HepG2 (cell line): ENCODE results near the gene CAD. TPM values are rescaled to one million over a fixed set of nuclear protein-coding genes. Genes with fewer than 3 reads are reported as not detected.

Source experiments
- ATRX ChIP-seq: sonication (generic); formaldehyde crosslinking; IDR thresholded peaks from 2 replicates; pipeline ENCODE4 v1.4.0; 2020; ENCODE audit warnings: missing genetic modification reagents, borderline replicate concordance
- CREB1 ChIP-seq, 2 experiments: fragments of 450-650 bp in 1 of 2; IDR thresholded peaks; 2 replicates each; pipeline ENCODE4 v1.6.1; 2016 to 2017; ENCODE audit warnings: control low read depth in 1 of 2, mild to moderate bottlenecking in 1 of 2, missing compliant biosample characterization in 1 of 2, missing genetic modification characterization in 1 of 2
- KLF12 ChIP-seq: sonication (generic); formaldehyde crosslinking; IDR thresholded peaks from 2 replicates; pipeline ENCODE4 v1.4.0; 2020; ENCODE audit warnings: missing genetic modification reagents, borderline replicate concordance
- KMT2B ChIP-seq: IDR thresholded peaks from 2 replicates; pipeline ENCODE4 v1.6.1; 2016; ENCODE audit warnings: missing genetic modification reagents, missing compliant biosample characterization
- MAFK ChIP-seq, 2 experiments: IDR thresholded peaks in 1 of 2; conservative IDR thresholded peaks in 1 of 2; 2 replicates each; pipeline ENCODE4 v1.6.1; 2011; ENCODE audit warnings: improper control_type of control experiment in 2 of 2, low read length in 2 of 2
- MIER2 ChIP-seq: IDR thresholded peaks from 2 replicates; pipeline ENCODE4 v1.6.1; 2016; ENCODE audit warnings: missing biosample characterization, missing genetic modification reagents
- MTF1 ChIP-seq: sonication (generic); formaldehyde crosslinking; IDR thresholded peaks from 2 replicates; pipeline ENCODE4 v1.5.0; 2020; ENCODE audit warnings: missing genetic modification reagents
- POGZ ChIP-seq: sonication (generic); formaldehyde crosslinking; IDR thresholded peaks from 2 replicates; pipeline ENCODE4 v1.4.0; 2020; ENCODE audit warnings: mild to moderate bottlenecking, missing genetic modification reagents
- REPIN1 ChIP-seq: sonication (generic); formaldehyde crosslinking; IDR thresholded peaks from 2 replicates; pipeline ENCODE4 v1.8.0; 2022; ENCODE audit warnings: missing genetic modification reagents, low read depth, mild to moderate bottlenecking, borderline replicate concordance
- SMARCE1 ChIP-seq: fragments of 450-650 bp; IDR thresholded peaks from 2 replicates; pipeline ENCODE4 v1.6.1; 2017; ENCODE audit warnings: borderline replicate concordance
- SOX5 ChIP-seq: IDR thresholded peaks from 2 replicates; pipeline ENCODE4 v1.6.1; 2016; ENCODE audit warnings: borderline replicate concordance
- ZFX ChIP-seq: sonication (generic); formaldehyde crosslinking; IDR thresholded peaks from 2 replicates; pipeline ENCODE4 v1.4.0; 2020; ENCODE audit warnings: mild to moderate bottlenecking, low read depth, missing genetic modification reagents, moderate library complexity
- ZMYM4 ChIP-seq: sonication (generic); formaldehyde crosslinking; IDR thresholded peaks from 2 replicates; pipeline ENCODE4 v1.8.1; 2023; ENCODE audit warnings: mild to moderate bottlenecking, missing genetic modification reagents
- ZNF136 ChIP-seq: sonication (generic); formaldehyde crosslinking; IDR thresholded peaks from 2 replicates; pipeline ENCODE4 v1.8.1; 2022; ENCODE audit warnings: low read depth, mild to moderate bottlenecking, moderate library complexity, missing genetic modification reagents
- ZNF335 ChIP-seq: sonication (generic); formaldehyde crosslinking; IDR thresholded peaks from 2 replicates; pipeline ENCODE4 v1.4.0; 2020; ENCODE audit warnings: missing genetic modification reagents
- ZNF354B ChIP-seq: sonication (generic); formaldehyde crosslinking; IDR thresholded peaks from 2 replicates; pipeline ENCODE4 v1.8.0; 2022; ENCODE audit warnings: mild to moderate bottlenecking, missing genetic modification reagents
- polyA plus RNA-seq, 8 experiments: library from polyadenylated mRNA; depleted of rRNA in 3 of 8; stranded (reverse) in 7 of 8; unstranded in 1 of 8; fragments of >200 nt; fragmentation: Illumina TruSeq in 4 of 8; extraction: Trizol in 4 of 8; gene quantifications; 2 replicates each; pipeline versions ENCODE4 v1.2.1 to v1.2.3, GENCODE V29; 2011 to 2016; ENCODE audit warnings: low read depth in 4 of 8, missing spikeins in 1 of 8, mixed read lengths in 1 of 8; ENCODE audit not compliant: insufficient read depth in 1 of 8
- total RNA-seq, 5 experiments: library from RNA; depleted of rRNA; stranded (reverse); fragments of >200 nt; fragmentation: Illumina TruSeq; extraction: Trizol; gene quantifications; 2 replicates each; pipeline ENCODE4 v1.2.3, GENCODE V29; 2016; ENCODE audit warnings: low read depth in 1 of 5
- TF ChIP-seq, protein P1 (sequence below): sonication (generic); formaldehyde crosslinking; IDR thresholded peaks from 2 replicates; pipeline ENCODE4 v1.5.0; 2020; ENCODE audit warnings: mild to moderate bottlenecking, missing genetic modification reagents
- TF ChIP-seq, protein P2 (sequence below): sonication (generic); formaldehyde crosslinking; IDR thresholded peaks from 2 replicates; pipeline ENCODE4 v1.4.0; 2020; ENCODE audit warnings: missing genetic modification reagents, borderline replicate concordance
- TF ChIP-seq, protein P3 (sequence below): sonication (generic); formaldehyde crosslinking; IDR thresholded peaks from 2 replicates; pipeline ENCODE4; 2020; ENCODE audit warnings: missing genetic modification reagents, mild to moderate bottlenecking, borderline replicate concordance

The CAD gene
- total and polyA plus RNA-seq, 2 of the 13 experiments (the other 11 are each of a cell fraction or from before 2014, with no cell fraction given), result 21.7 to 37.0 TPM

DNA sequence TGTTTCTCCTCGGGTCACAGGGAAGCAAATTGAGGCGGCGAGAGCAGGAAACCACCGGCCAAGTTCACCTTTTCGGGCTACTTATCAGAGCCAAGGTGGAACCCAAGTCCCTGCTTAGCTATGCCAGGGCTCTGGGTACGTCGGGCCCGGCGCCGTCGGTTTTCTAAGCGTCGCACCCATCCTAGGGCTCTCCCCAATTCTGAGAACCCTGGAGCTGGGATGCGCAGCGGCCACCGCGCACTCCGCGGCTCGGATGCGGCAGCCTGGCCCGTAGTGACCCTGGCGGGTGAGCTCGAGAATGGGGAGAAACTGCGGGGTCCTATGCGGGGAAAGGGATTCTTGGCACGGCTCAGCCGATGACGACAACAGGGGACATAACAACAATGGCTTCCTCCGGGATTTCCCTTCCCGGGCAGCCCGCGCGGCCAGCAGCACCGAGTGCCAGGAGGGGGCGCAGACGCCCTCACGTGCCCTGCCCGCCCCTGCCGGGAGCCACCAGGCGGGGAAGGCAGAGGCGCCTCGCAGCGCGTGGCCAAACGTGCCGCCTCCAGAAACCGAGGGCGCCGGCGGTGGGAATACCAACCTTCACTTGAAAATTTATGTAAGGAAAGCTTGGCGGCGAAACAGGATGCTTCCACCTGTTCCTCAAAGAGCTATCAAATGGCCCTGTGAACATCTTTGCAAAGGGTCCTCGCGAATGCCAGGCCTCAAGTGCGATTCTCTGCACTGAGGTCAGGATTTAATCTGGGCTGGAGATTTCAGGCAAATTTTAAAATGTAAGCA, 47.8 kb downstream of the CAD start (continued):
- TF ChIP-seq, protein P1, sequence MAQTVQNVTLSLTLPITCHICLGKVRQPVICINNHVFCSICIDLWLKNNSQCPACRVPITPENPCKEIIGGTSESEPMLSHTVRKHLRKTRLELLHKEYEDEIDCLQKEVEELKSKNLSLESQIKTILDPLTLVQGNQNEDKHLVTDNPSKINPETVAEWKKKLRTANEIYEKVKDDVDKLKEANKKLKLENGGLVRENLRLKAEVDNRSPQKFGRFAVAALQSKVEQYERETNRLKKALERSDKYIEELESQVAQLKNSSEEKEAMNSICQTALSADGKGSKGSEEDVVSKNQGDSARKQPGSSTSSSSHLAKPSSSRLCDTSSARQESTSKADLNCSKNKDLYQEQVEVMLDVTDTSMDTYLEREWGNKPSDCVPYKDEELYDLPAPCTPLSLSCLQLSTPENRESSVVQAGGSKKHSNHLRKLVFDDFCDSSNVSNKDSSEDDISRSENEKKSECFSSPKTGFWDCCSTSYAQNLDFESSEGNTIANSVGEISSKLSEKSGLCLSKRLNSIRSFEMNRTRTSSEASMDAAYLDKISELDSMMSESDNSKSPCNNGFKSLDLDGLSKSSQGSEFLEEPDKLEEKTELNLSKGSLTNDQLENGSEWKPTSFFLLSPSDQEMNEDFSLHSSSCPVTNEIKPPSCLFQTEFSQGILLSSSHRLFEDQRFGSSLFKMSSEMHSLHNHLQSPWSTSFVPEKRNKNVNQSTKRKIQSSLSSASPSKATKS (CRISPR knock-in tag), result no peak
- TF ChIP-seq CREB1 (IDR thresholded peaks at IDR 0.05) (peak; percentile 65), CREB1 (CRISPR knock-in tag; IDR thresholded peaks at IDR 0.05) (no peak; the same call in 1 of the 2 replicates), ZNF335 (CRISPR knock-in tag) (no peak), KLF12 (CRISPR knock-in tag) (no peak), POGZ (CRISPR knock-in tag) (peak; percentile 54; the same call in 1 of the 2 replicates), KMT2B (peak; percentile 57; the same call in 1 of the 2 replicates), ZFX (peak; percentile 46; the same call in 1 of the 2 replicates), ZMYM4 (CRISPR knock-in tag) (peak; percentile 74), ZNF354B (no peak), SMARCE1 (no peak), MIER2 (CRISPR knock-in tag) (0 out of 2 replicates have a peak, but pooled peaks have one; percentile 35), MTF1 (CRISPR knock-in tag) (no peak; the same call in 1 of the 2 replicates), SOX5 (CRISPR knock-in tag) (peak; percentile 33; the same call in 1 of the 2 replicates), REPIN1 (CRISPR knock-in tag) (no peak), ATRX (CRISPR knock-in tag) (no peak), ZNF136 (no peak), MAFK (conservative IDR thresholded peaks at IDR 0.05 in 1 of 2, IDR thresholded peaks at IDR 0.05 in 1 of 2; ENCODE audit: low read length in 2 of 2) (no peak)
- TF ChIP-seq, protein P2, sequence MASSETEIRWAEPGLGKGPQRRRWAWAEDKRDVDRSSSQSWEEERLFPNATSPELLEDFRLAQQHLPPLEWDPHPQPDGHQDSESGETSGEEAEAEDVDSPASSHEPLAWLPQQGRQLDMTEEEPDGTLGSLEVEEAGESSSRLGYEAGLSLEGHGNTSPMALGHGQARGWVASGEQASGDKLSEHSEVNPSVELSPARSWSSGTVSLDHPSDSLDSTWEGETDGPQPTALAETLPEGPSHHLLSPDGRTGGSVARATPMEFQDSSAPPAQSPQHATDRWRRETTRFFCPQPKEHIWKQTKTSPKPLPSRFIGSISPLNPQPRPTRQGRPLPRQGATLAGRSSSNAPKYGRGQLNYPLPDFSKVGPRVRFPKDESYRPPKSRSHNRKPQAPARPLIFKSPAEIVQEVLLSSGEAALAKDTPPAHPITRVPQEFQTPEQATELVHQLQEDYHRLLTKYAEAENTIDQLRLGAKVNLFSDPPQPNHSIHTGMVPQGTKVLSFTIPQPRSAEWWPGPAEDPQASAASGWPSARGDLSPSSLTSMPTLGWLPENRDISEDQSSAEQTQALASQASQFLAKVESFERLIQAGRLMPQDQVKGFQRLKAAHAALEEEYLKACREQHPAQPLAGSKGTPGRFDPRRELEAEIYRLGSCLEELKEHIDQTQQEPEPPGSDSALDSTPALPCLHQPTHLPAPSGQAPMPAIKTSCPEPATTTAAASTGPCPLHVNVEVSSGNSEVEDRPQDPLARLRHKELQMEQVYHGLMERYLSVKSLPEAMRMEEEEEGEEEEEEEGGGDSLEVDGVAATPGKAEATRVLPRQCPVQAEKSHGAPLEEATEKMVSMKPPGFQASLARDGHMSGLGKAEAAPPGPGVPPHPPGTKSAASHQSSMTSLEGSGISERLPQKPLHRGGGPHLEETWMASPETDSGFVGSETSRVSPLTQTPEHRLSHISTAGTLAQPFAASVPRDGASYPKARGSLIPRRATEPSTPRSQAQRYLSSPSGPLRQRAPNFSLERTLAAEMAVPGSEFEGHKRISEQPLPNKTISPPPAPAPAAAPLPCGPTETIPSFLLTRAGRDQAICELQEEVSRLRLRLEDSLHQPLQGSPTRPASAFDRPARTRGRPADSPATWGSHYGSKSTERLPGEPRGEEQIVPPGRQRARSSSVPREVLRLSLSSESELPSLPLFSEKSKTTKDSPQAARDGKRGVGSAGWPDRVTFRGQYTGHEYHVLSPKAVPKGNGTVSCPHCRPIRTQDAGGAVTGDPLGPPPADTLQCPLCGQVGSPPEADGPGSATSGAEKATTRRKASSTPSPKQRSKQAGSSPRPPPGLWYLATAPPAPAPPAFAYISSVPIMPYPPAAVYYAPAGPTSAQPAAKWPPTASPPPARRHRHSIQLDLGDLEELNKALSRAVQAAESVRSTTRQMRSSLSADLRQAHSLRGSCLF (CRISPR knock-in tag), result no peak
- TF ChIP-seq, protein P3, sequence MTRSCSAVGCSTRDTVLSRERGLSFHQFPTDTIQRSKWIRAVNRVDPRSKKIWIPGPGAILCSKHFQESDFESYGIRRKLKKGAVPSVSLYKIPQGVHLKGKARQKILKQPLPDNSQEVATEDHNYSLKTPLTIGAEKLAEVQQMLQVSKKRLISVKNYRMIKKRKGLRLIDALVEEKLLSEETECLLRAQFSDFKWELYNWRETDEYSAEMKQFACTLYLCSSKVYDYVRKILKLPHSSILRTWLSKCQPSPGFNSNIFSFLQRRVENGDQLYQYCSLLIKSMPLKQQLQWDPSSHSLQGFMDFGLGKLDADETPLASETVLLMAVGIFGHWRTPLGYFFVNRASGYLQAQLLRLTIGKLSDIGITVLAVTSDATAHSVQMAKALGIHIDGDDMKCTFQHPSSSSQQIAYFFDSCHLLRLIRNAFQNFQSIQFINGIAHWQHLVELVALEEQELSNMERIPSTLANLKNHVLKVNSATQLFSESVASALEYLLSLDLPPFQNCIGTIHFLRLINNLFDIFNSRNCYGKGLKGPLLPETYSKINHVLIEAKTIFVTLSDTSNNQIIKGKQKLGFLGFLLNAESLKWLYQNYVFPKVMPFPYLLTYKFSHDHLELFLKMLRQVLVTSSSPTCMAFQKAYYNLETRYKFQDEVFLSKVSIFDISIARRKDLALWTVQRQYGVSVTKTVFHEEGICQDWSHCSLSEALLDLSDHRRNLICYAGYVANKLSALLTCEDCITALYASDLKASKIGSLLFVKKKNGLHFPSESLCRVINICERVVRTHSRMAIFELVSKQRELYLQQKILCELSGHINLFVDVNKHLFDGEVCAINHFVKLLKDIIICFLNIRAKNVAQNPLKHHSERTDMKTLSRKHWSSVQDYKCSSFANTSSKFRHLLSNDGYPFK (CRISPR knock-in tag), result peak; percentile 82
